B cell (primary cell): Measurements from ENCODE around the gene EEF1AKMT4. TPM values are rescaled to one million over a fixed set of nuclear protein-coding genes. Genes with fewer than 3 reads are reported as not detected.

Source experiments
- ATAC-seq: fragments of 200-7000 bp; cut with Tn5 transposase; one replicate; pipeline ENCODE4 v1.10.0; 2021; ENCODE audit warnings: low read depth, mild to moderate bottlenecking, moderate number of reproducible peaks, moderate library complexity
- CTCF ChIA-PET: fragments of 350-600 bp; sonication (Branson Sonifier 250); formaldehyde crosslinking; loops from one replicate; lab custom pipeline; 2021; ENCODE audit warnings: antibody characterized with exemption, inconsistent platforms; lab: Charles Lee
- POLR2A ChIA-PET: fragments of 350-600 bp; sonication (Branson Sonifier 250); formaldehyde crosslinking; loops from one replicate; lab custom pipeline; 2021; ENCODE audit warnings: antibody characterized with exemption; lab: Charles Lee
- DNase-seq: peaks from one replicate; pipeline ENCODE4 v3.0.0; 2013
- H2AFZ ChIP-seq: 2 replicates; pipeline ENCODE4 v1.6.1; 2012; ENCODE audit warnings: mild to moderate bottlenecking, low read depth, low read length; ENCODE audit not compliant: insufficient read depth, poor library complexity, severe bottlenecking
- H3K27ac ChIP-seq, 2 donors: 1 replicate in 1 of 2; 2 replicates in 1 of 2; pipeline ENCODE4 v1.5.1; 2012 to 2013; ENCODE audit warnings: low read length in 2 of 2, mild to moderate bottlenecking in 2 of 2, moderate library complexity in 1 of 2
- H3K27me3 ChIP-seq, 4 experiments: fragments of 200-600 bp in 1 of 4; sonication (generic) in 1 of 4; replicated peaks in 1 of 4; 1 replicate in 2 of 4; 2 replicates in 2 of 4; pipeline versions ENCODE4 v1.6.1 to v1.7.0; 2013 to 2016; ENCODE audit warnings: low read length in 3 of 4, mild to moderate bottlenecking in 2 of 4, mixed read lengths in 1 of 4, moderate library complexity in 1 of 4; ENCODE audit not compliant: insufficient read depth in 4 of 4, control insufficient read depth in 3 of 4; ENCODE audit errors: control extremely low read depth in 1 of 4
- H3K36me3 ChIP-seq, 2 experiments: replicated peaks in 1 of 2; 1 replicate in 1 of 2; 2 replicates in 1 of 2; pipeline versions ENCODE4 v1.6.1 to v1.7.1; 2013; ENCODE audit warnings: low read length in 1 of 2; ENCODE audit not compliant: insufficient read depth in 2 of 2, control insufficient read depth in 1 of 2; ENCODE audit errors: control extremely low read depth in 1 of 2, extremely low read depth in 1 of 2
- H3K4me1 ChIP-seq, 2 donors: fragments of 200-600 bp in 1 of 2; sonication (generic) in 1 of 2; 1 replicate in 1 of 2; 2 replicates in 1 of 2; pipeline versions ENCODE4 v1.5.1 to v1.6.1; 2013 to 2017; ENCODE audit warnings: low read length in 2 of 2; ENCODE audit not compliant: control insufficient read depth in 2 of 2, insufficient read depth in 2 of 2
- H3K4me2 ChIP-seq: replicated peaks from 2 replicates; pipeline ENCODE3; 2012; ENCODE audit warnings: mild to moderate bottlenecking, low read depth, low read length; ENCODE audit not compliant: poor library complexity, severe bottlenecking
- H3K4me3 ChIP-seq, 5 experiments: fragments of 200-600 bp in 1 of 5; sonication (generic) in 1 of 5; 1 replicate in 3 of 5; 2 replicates in 2 of 5; pipeline versions ENCODE4 v1.5.1 to v1.7.0; 2011 to 2016; ENCODE audit warnings: low read length in 4 of 5, mild to moderate bottlenecking in 4 of 5, low read depth in 2 of 5, control low read depth in 1 of 5, moderate library complexity in 1 of 5; ENCODE audit not compliant: insufficient read depth in 1 of 5; ENCODE audit errors: control extremely low read depth in 1 of 5, extremely low read depth in 1 of 5
- H3K79me2 ChIP-seq: fragments of 200-600 bp; sonication (generic); one replicate; pipeline ENCODE4 v1.6.0; 2016; ENCODE audit warnings: low read length; ENCODE audit not compliant: control insufficient read depth, insufficient read depth
- H3K9ac ChIP-seq: fragments of 200-600 bp; sonication (generic); 2 replicates; pipeline ENCODE4 v1.6.1; 2017; ENCODE audit warnings: mild to moderate bottlenecking, low read length, moderate library complexity
- H3K9me3 ChIP-seq, 3 donors: one replicate each; pipeline versions ENCODE4 v1.6.1 to v1.7.1; 2013; ENCODE audit warnings: low read length in 2 of 3; ENCODE audit not compliant: control insufficient read depth in 2 of 3, insufficient read depth in 1 of 3; ENCODE audit errors: control extremely low read depth in 1 of 3
- H4K20me1 ChIP-seq: 2 replicates; pipeline ENCODE4 v1.6.0; 2012; ENCODE audit warnings: mild to moderate bottlenecking, low read length; ENCODE audit not compliant: insufficient read depth, control insufficient read depth, poor library complexity, severe bottlenecking
- H3K27ac Mint-ChIP-seq: one replicate; pipeline ENCODE4 v1.8.0; 2021; ENCODE audit warnings: mixed read lengths
- H3K27me3 Mint-ChIP-seq: one replicate; pipeline ENCODE4 v1.8.0; 2021; ENCODE audit warnings: mixed read lengths
- H3K4me1 Mint-ChIP-seq: one replicate; pipeline ENCODE4 v1.8.0; 2021; ENCODE audit warnings: mixed read lengths
- H3K4me3 Mint-ChIP-seq: one replicate; pipeline ENCODE4 v1.8.0; 2021; ENCODE audit warnings: mixed read lengths
- H3K9me3 Mint-ChIP-seq: one replicate; pipeline ENCODE4 v1.8.0; 2022; ENCODE audit warnings: mixed read lengths; ENCODE audit not compliant: insufficient read depth
- CTCF ChIP-seq: fragments of 200-600 bp; IDR thresholded peaks from one replicate; pipeline ENCODE4 v1.8.0; 2022; ENCODE audit warnings: antibody characterized with exemption, mild to moderate bottlenecking
- EZH2 ChIP-seq: IDR thresholded peaks from 2 replicates; pipeline ENCODE4 v1.6.1; 2012; ENCODE audit warnings: borderline replicate concordance, low read depth, mild to moderate bottlenecking, moderate library complexity, low read length; ENCODE audit not compliant: insufficient read depth, poor library complexity, severe bottlenecking
- WGBS: methylation state at CpG from one replicate; pipeline ENCODE4 v1.1.5; 2013; ENCODE audit warnings: missing lambda C conversion rate; ENCODE audit not compliant: insufficient coverage; 5-methylcytosine and 5-hydroxymethylcytosine counted together
- intact Hi-C: fragments of 100-400 bp; cut with micrococcal nuclease; formaldehyde crosslinking; loops from one replicate; pipeline ENCODE4 v1.10.0; 2022
- polyA plus RNA-seq: library from polyadenylated mRNA; depleted of rRNA; stranded (reverse); fragments of >200 nt; gene quantifications from 2 replicates; pipeline ENCODE4 v1.2.3, GENCODE V29; 2012
- total RNA-seq, 2 donors: library from RNA; stranded (reverse); fragments of 120-200 nt in 1 of 2; gene quantifications; 1 replicate in 1 of 2; 2 replicates in 1 of 2; pipeline versions ENCODE4 v1.2.3 to v1.2.4, GENCODE V29; 2013 to 2022

The EEF1AKMT4 gene
- total and polyA plus RNA-seq, 2 donors (not counting 1 experiment from before 2014, with no cell fraction given): 1.5 to 2.5 TPM

- H3K9ac ChIP-seq: no peak overlapping the region
- DNase-seq (no peak), ATAC-seq (no peak)
- ChIA-PET POLR2A (no interaction called here), CTCF (interaction anchor here (0.7 kb wide), 1 partner anchor 9 kb away, joined by 4 read pairs; no protein-coding TSS in a partner anchor)
- intact Hi-C loops: no loop called here
- H3K27me3 ChIP-seq: peaks cover 0 to 70% (median 35%) of the 10 kb centered on the region in 4 experiments
- H3K9me3 Mint-ChIP-seq: no peaks in the 10 kb centered on the region
- no peaks in the 10 kb centered on the region for H4K20me1 ChIP-seq
- H3K27ac Mint-ChIP-seq: no peak overlapping the region
- peaks cover 39% of the 10 kb centered on the region for H3K27me3 Mint-ChIP-seq
- TF ChIP-seq EZH2: no peak
- no peak for TF ChIP-seq CTCF
- H3K79me2 ChIP-seq: no peaks in the 10 kb centered on the region
- no peak overlapping the region for H3K4me2 ChIP-seq
- no peak overlapping the region for H2AFZ ChIP-seq
- H3K4me1 Mint-ChIP-seq: peaks cover 20% of the 10 kb centered on the region
- H3K27ac ChIP-seq: no peak overlapping the region
- H3K4me3 Mint-ChIP-seq: peak overlapping the region; percentile 83
- peaks cover 0 to 3% (median 0%) of the 10 kb centered on the region in 3 donors for H3K9me3 ChIP-seq
- H3K4me1 ChIP-seq: peaks cover 15 to 25% of the 10 kb centered on the region in 2 donors
- WGBS: 58% methylated on average over 3 of the region's 3 CpGs
- H3K4me3 ChIP-seq: no peak overlapping the region
- no peaks in the 10 kb centered on the region for H3K36me3 ChIP-seq
Observed at GRCh38 chr3:184231671-184232070, 17.8 kb upstream of the EEF1AKMT4 start.

GRCh38 chr3:184233127-184233843, 16.2 kb upstream of the EEF1AKMT4 start:
- Mint-ChIP-seq H3K4me3 (no peak overlapping the region), H3K4me1 (peaks cover 19% of the 10 kb centered on the region), H3K27me3 (peaks cover 30% of the 10 kb centered on the region), H3K9me3 (no peaks in the 10 kb centered on the region), H3K27ac (no peak overlapping the region)
- no peak overlapping the region for H3K4me3 ChIP-seq
- 94% methylated on average over 22 of the region's 23 CpGs for WGBS
- H3K4me2 ChIP-seq: no peak overlapping the region
- H3K27me3 ChIP-seq: peaks cover 0 to 56% (median 30%) of the 10 kb centered on the region in 4 experiments
- DNase-seq: no peak
- H3K9ac ChIP-seq: no peak overlapping the region
- POLR2A ChIA-PET: no interaction called here
- no peaks in the 10 kb centered on the region for H3K79me2 ChIP-seq
- H4K20me1 ChIP-seq: no peaks in the 10 kb centered on the region
- no peak overlapping the region for H2AFZ ChIP-seq
- ATAC-seq: no peak
- H3K9me3 ChIP-seq: peaks cover 0 to 3% (median 0%) of the 10 kb centered on the region in 3 donors
- H3K4me1 ChIP-seq: peaks cover 15 to 25% of the 10 kb centered on the region in 2 donors
- intact Hi-C loops: no loop called here
- H3K36me3 ChIP-seq: no peaks in the 10 kb centered on the region
- TF ChIP-seq EZH2 (no peak), CTCF (no peak)
- CTCF ChIA-PET: interaction anchor here (1.1 kb wide), 1 partner anchor 16 kb away, joined by 3 read pairs; the partner anchor contains the start of gene EEF1AKMT4
- H3K27ac ChIP-seq: no peak overlapping the region
